GM23338 (cell line): Measurements from ENCODE around the gene CCL7. TPM values are rescaled to one million over a fixed set of nuclear protein-coding genes. Genes with fewer than 3 reads are reported as not detected.

Experiments used
- ATAC-seq: fragments of 200-7000 bp; cut with Tn5 transposase; 3 replicates; pipeline ENCODE4 v1.9.1; 2020
- DNase-seq: peaks from one replicate; pipeline ENCODE4 v3.0.0-alpha.2; 2015; ENCODE audit warnings: low spot score
- H2AFZ ChIP-seq: fragments of 200-600 bp; sonication (generic); 2 replicates; pipeline ENCODE4 v1.8.0; 2016; ENCODE audit warnings: antibody characterized with exemption, mild to moderate bottlenecking, moderate library complexity
- H3F3A ChIP-seq: fragments of 200-600 bp; sonication (generic); replicated peaks from 2 replicates; pipeline ENCODE4 v1.8.0; 2017; ENCODE audit warnings: antibody characterized with exemption, mixed run types, low read depth
- H3K27ac ChIP-seq: fragments of 200-600 bp; sonication (generic); 2 replicates; pipeline ENCODE4 v1.6.1; 2016; ENCODE audit warnings: low read depth
- H3K27me3 ChIP-seq: fragments of 200-600 bp; sonication (generic); 2 replicates; pipeline ENCODE4 v1.8.0; 2016; ENCODE audit warnings: mild to moderate bottlenecking, mixed run types, moderate library complexity; ENCODE audit not compliant: insufficient read depth
- H3K36me3 ChIP-seq: fragments of 200-600 bp; sonication (generic); 2 replicates; pipeline ENCODE4 v1.8.0; 2016; ENCODE audit warnings: mild to moderate bottlenecking; ENCODE audit not compliant: insufficient read depth
- H3K4me1 ChIP-seq: fragments of 200-600 bp; sonication (generic); 2 replicates; pipeline ENCODE4 v1.8.0; 2016; ENCODE audit warnings: mild to moderate bottlenecking, moderate library complexity; ENCODE audit not compliant: insufficient read depth
- H3K4me2 ChIP-seq: fragments of 200-600 bp; sonication (generic); 2 replicates; pipeline ENCODE4 v1.7.1; 2017; ENCODE audit warnings: mixed run types
- H3K4me3 ChIP-seq: fragments of 200-600 bp; sonication (generic); 2 replicates; pipeline ENCODE4 v1.6.1; 2016; ENCODE audit warnings: mixed run types
- H3K79me2 ChIP-seq: fragments of 200-600 bp; sonication (generic); replicated peaks from 2 replicates; pipeline ENCODE4 v1.8.0; 2017; ENCODE audit warnings: mild to moderate bottlenecking; ENCODE audit not compliant: insufficient read depth
- H3K9me2 ChIP-seq: fragments of 200-600 bp; sonication (generic); 2 replicates; pipeline ENCODE4 v1.8.0; 2017; ENCODE audit not compliant: insufficient read depth
- H4K20me1 ChIP-seq: fragments of 200-600 bp; sonication (generic); replicated peaks from 2 replicates; pipeline ENCODE4 v1.8.0; 2017; ENCODE audit warnings: mild to moderate bottlenecking; ENCODE audit not compliant: insufficient read depth
- H3K27ac Mint-ChIP-seq: 2 replicates; pipeline ENCODE4 v1.8.0; 2020; ENCODE audit warnings: inconsistent platforms, mild to moderate bottlenecking, moderate library complexity, mixed read lengths
- H3K27me3 Mint-ChIP-seq: 3 replicates; pipeline ENCODE4 v1.8.0; 2022; ENCODE audit warnings: low read depth, mild to moderate bottlenecking, moderate library complexity, mixed read lengths, inconsistent platforms; ENCODE audit not compliant: insufficient read depth, poor library complexity
- H3K36me3 Mint-ChIP-seq: 3 replicates; pipeline ENCODE4 v1.8.0; 2021; ENCODE audit warnings: low read depth, mild to moderate bottlenecking, inconsistent platforms, moderate library complexity, mixed read lengths
- H3K4me1 Mint-ChIP-seq: 3 replicates; pipeline ENCODE4 v1.8.0; 2020; ENCODE audit warnings: mild to moderate bottlenecking, inconsistent platforms, mixed read lengths
- H3K4me3 Mint-ChIP-seq: 3 replicates; pipeline ENCODE4 v1.8.0; 2021; ENCODE audit warnings: moderate library complexity, mild to moderate bottlenecking, inconsistent platforms, mixed read lengths
- H3K9me3 Mint-ChIP-seq: 3 replicates; pipeline ENCODE4 v1.8.0; 2020; ENCODE audit warnings: moderate library complexity, mild to moderate bottlenecking, inconsistent platforms, mixed read lengths
- CREB1 ChIP-seq: fragments of 250-450 bp; sonication (Bioruptor Pico); IDR thresholded peaks from 2 replicates; pipeline ENCODE4 v1.5.0; 2020; ENCODE audit warnings: low read depth, mild to moderate bottlenecking, moderate library complexity
- EZH2 ChIP-seq: fragments of 200-600 bp; sonication (generic); IDR thresholded peaks from one replicate; pipeline ENCODE4 v1.8.0; 2017; ENCODE audit warnings: antibody characterized with exemption, mild to moderate bottlenecking, low read depth; ENCODE audit not compliant: unreplicated experiment
- EZH2phosphoT487 ChIP-seq: fragments of 200-600 bp; sonication (generic); IDR thresholded peaks from one replicate; pipeline ENCODE4 v1.8.1; 2018; ENCODE audit warnings: antibody characterized with exemption; ENCODE audit not compliant: unreplicated experiment
- JUNB ChIP-seq: IDR thresholded peaks from one replicate; pipeline ENCODE4 v1.6.1; 2016; ENCODE audit warnings: antibody characterized with exemption; ENCODE audit not compliant: unreplicated experiment
- NANOG ChIP-seq: IDR thresholded peaks from 2 replicates; pipeline ENCODE4 v1.6.1; 2016; ENCODE audit warnings: antibody characterized with exemption, borderline replicate concordance
- POLR2AphosphoS5 ChIP-seq: IDR thresholded peaks from 2 replicates; pipeline ENCODE4 v1.6.1; 2016; ENCODE audit warnings: antibody characterized with exemption, low read depth
- REST ChIP-seq: IDR thresholded peaks from one replicate; pipeline ENCODE4 v1.6.1; 2018; ENCODE audit warnings: antibody characterized with exemption; ENCODE audit not compliant: unreplicated experiment
- STAT1 ChIP-seq: IDR thresholded peaks from one replicate; pipeline ENCODE4 v1.6.1; 2016; ENCODE audit warnings: antibody characterized with exemption; ENCODE audit not compliant: unreplicated experiment
- ZNF114 ChIP-seq: fragments of 250-450 bp; sonication (Bioruptor Pico); IDR thresholded peaks from 2 replicates; pipeline ENCODE4 v1.5.0; 2020; ENCODE audit warnings: mild to moderate bottlenecking, moderate library complexity
- ZNF331 ChIP-seq: fragments of 250-450 bp; sonication (Bioruptor Pico); IDR thresholded peaks from 2 replicates; pipeline ENCODE4 v1.5.0; 2020; ENCODE audit warnings: low read depth, mild to moderate bottlenecking, moderate library complexity
- polyA plus RNA-seq: library from polyadenylated mRNA; unstranded; fragments of >200 nt; fragmentation: Nextera tagmentation; extraction: Ambion mirVana; gene quantifications from 2 replicates; pipeline ENCODE4 v1.2.1, GENCODE V29; 2016
- total RNA-seq: library from RNA; depleted of rRNA; stranded (reverse); fragments of >200 nt; shearing (Covaris generic); gene quantifications from 2 replicates; pipeline ENCODE4 v1.2.3, GENCODE V29; 2014
- TF ChIP-seq, protein P1 (sequence below), 2 experiments: fragments of 200-600 bp in 1 of 2; sonication (generic) in 1 of 2; conservative IDR thresholded peaks; 2 replicates each; pipeline versions ENCODE4 v1.5.1 to v1.6.1; 2016 to 2017; ENCODE audit warnings: antibody characterized with exemption in 2 of 2, low read depth in 2 of 2, mild to moderate bottlenecking in 2 of 2, moderate library complexity in 1 of 2

Gene CCL7
- total and polyA plus RNA-seq, 2 experiments from 2014 or later = not detected

- no peaks in the 10 kb centered on the region for H3K36me3 ChIP-seq
- no peaks in the 10 kb centered on the region for H3F3A ChIP-seq
- Mint-ChIP-seq H3K4me1 (peaks cover 6% of the 10 kb centered on the region; the same call in 2 of the 3 replicates), H3K27ac (no peak overlapping the region), H3K9me3 (no peaks in the 10 kb centered on the region), H3K4me3 (no peak overlapping the region), H3K27me3 (peaks cover 11% of the 10 kb centered on the region), H3K36me3 (no peaks in the 10 kb centered on the region)
- no peak overlapping the region for H3K27ac ChIP-seq
- H3K27me3 ChIP-seq = peaks cover 4% of the 10 kb centered on the region; the same call in 1 of the 2 replicates
- H3K4me3 ChIP-seq = no peak overlapping the region
- ATAC-seq (no peak), DNase-seq (no peak)
- no peak overlapping the region for H2AFZ ChIP-seq
- H3K4me2 ChIP-seq = no peak overlapping the region
- no peaks in the 10 kb centered on the region; the same call in 1 of the 2 replicates for H3K9me2 ChIP-seq
- no peak for TF ChIP-seq NANOG
- TF ChIP-seq JUNB = no peak
- TF ChIP-seq, protein P1, sequence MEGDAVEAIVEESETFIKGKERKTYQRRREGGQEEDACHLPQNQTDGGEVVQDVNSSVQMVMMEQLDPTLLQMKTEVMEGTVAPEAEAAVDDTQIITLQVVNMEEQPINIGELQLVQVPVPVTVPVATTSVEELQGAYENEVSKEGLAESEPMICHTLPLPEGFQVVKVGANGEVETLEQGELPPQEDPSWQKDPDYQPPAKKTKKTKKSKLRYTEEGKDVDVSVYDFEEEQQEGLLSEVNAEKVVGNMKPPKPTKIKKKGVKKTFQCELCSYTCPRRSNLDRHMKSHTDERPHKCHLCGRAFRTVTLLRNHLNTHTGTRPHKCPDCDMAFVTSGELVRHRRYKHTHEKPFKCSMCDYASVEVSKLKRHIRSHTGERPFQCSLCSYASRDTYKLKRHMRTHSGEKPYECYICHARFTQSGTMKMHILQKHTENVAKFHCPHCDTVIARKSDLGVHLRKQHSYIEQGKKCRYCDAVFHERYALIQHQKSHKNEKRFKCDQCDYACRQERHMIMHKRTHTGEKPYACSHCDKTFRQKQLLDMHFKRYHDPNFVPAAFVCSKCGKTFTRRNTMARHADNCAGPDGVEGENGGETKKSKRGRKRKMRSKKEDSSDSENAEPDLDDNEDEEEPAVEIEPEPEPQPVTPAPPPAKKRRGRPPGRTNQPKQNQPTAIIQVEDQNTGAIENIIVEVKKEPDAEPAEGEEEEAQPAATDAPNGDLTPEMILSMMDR (conservative IDR thresholded peaks at IDR 0.05; ENCODE audit: low read depth in 2 of 2) = no peak
- no peak for TF ChIP-seq REST
- no peak for TF ChIP-seq STAT1
- no peak for TF ChIP-seq CREB1
- no peak for TF ChIP-seq POLR2AphosphoS5
- no peaks in the 10 kb centered on the region for H3K79me2 ChIP-seq
- peaks cover 5% of the 10 kb centered on the region; the same call in 1 of the 2 replicates for H3K4me1 ChIP-seq
- no peaks in the 10 kb centered on the region for H4K20me1 ChIP-seq
Observed at GRCh38 chr17:34300652-34301370, 30.8 kb downstream of the CCL7 start.

DNA sequence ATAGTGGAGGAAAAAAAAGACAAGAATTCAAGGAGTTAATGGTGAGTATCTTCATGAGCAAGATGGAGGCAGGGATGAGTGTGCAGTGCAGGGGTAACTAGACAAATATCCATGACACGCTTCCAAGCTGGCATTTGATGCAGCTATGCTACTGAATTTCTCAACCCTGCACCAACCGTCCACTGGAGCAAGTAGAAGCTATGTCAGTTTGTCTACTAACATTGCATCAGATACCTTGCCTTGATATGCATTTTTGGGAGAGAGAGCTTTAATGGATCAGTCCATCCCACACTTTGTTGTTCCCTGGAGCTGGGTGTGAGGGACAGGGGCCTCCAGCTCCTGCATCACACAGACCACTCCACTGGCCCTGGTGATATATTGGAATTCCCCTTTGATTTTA lies 32.0 kb downstream of the CCL7 start:
- H3K27me3 Mint-ChIP-seq = peaks cover 11% of the 10 kb centered on the region
- H3K9me2 ChIP-seq = no peaks in the 10 kb centered on the region; the same call in 1 of the 2 replicates
- H3K27me3 ChIP-seq = peaks cover 4% of the 10 kb centered on the region; the same call in 1 of the 2 replicates
- no peak overlapping the region for H3K4me3 ChIP-seq
- H3K27ac Mint-ChIP-seq = no peak overlapping the region
- no peak for DNase-seq
- H3K9me3 Mint-ChIP-seq = no peaks in the 10 kb centered on the region
- H2AFZ ChIP-seq = no peak overlapping the region
- no peaks in the 10 kb centered on the region for H3F3A ChIP-seq
- no peaks in the 10 kb centered on the region for H3K79me2 ChIP-seq
- no peaks in the 10 kb centered on the region for H3K36me3 Mint-ChIP-seq
- peaks cover 5% of the 10 kb centered on the region; the same call in 1 of the 2 replicates for H3K4me1 ChIP-seq
- no peak overlapping the region for H3K27ac ChIP-seq
- no peak for ATAC-seq
- peaks cover 6% of the 10 kb centered on the region; the same call in 2 of the 3 replicates for H3K4me1 Mint-ChIP-seq
- no peaks in the 10 kb centered on the region for H3K36me3 ChIP-seq
- no peak overlapping the region for H3K4me3 Mint-ChIP-seq
- no peak overlapping the region for H3K4me2 ChIP-seq
- no peaks in the 10 kb centered on the region for H4K20me1 ChIP-seq
- TF ChIP-seq, protein P1 (conservative IDR thresholded peaks at IDR 0.05; ENCODE audit: low read depth in 2 of 2) = no peak
- TF ChIP-seq REST (no peak), EZH2 (no peak), EZH2phosphoT487 (no peak), CREB1 (no peak), ZNF331 (CRISPR knock-in tag) (no peak), ZNF114 (CRISPR knock-in tag) (no peak)
